LNCaP clone FGC (cell line): Measurements from ENCODE around the gene PDK4.

Experiments used
- DNase-seq: peaks from one replicate; pipeline ENCODE4 v3.0.0-alpha.2; 2011; ENCODE audit warnings: low read depth
- H3K4me3 ChIP-seq: 2 replicates; pipeline ENCODE4 v1.5.1; 2011; ENCODE audit warnings: mild to moderate bottlenecking, low read depth, low read length, control low read depth
- CTCF ChIP-seq: IDR thresholded peaks from 2 replicates; pipeline ENCODE4 v1.5.1; 2012; ENCODE audit warnings: mild to moderate bottlenecking; ENCODE audit not compliant: control insufficient read depth, insufficient read depth; ENCODE audit errors: extremely low read depth

Gene PDK4

GRCh38 chr7:95628831-95629439 is 32.6 kb upstream of the PDK4 start:
- DNase-seq: no peak
- TF ChIP-seq CTCF: no peak
- H3K4me3 ChIP-seq: no peak overlapping the region

DNA sequence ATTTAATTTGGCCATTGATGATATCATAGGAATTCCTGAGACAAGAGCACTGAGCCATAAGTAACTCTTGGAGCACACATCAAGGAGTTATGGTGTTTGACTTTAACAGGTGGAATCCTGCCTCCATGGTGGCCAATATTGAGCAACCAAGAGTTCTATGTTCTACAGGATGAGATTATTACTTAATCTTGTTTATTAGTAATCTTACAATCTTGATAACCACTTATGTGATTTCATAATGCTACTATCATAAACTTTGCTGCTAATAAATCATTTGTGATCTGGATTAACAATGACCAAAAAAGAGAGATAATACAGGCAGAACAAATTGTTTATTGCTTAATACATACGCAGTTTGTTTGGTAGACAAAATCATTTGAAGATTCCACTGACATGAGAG is 27.5 kb upstream of the PDK4 start:
- DNase-seq: no peak
- no peak overlapping the region for H3K4me3 ChIP-seq
- no peak for TF ChIP-seq CTCF

DNA sequence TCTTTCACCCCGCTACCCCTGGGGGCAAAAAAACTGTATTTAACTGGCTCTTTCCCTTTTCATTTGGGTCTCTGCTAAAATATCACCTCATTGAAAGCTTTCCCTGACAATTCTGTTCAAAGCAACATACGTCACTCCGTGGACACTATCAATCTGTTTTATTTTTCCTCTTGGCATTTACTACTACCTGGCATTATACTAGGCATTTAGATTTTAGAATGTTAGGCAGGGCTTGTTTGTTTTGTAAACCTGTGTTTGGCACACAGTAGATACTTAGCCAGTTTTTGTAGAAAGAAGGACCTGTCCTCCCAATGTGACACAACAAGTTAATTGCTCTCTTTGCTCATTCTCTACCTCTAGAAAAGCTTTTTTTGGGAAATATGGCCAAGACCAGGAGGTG is 26.5 kb upstream of the PDK4 start:
- no peak for TF ChIP-seq CTCF
- H3K4me3 ChIP-seq: no peak overlapping the region
- DNase-seq: peak; percentile 89

GRCh38 chr7:95622001-95622549 is 25.8 kb upstream of the PDK4 start:
- TF ChIP-seq CTCF: no peak
- H3K4me3 ChIP-seq: no peak overlapping the region
- no peak for DNase-seq

DNA sequence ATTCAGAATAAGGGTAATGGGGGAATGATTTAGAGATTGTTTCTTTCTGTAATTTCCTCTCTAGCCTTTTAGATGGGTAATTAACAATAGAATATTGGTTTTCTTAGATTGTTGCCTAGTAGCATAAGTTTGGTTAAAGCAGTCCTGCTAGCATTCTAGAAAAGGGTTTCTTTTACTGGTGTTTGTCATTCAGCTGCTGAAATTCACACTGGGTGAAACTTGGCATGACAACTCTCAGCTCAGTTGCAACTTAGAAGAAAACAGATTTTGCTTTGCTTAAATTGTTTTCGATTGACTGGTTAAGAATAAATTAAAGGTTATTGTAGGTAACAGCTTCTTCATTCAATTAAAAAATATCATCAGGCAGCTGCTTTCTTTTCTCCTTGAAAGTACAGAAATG is 25.1 kb upstream of the PDK4 start:
- H3K4me3 ChIP-seq: no peak overlapping the region
- no peak for DNase-seq
- TF ChIP-seq CTCF: no peak

DNA sequence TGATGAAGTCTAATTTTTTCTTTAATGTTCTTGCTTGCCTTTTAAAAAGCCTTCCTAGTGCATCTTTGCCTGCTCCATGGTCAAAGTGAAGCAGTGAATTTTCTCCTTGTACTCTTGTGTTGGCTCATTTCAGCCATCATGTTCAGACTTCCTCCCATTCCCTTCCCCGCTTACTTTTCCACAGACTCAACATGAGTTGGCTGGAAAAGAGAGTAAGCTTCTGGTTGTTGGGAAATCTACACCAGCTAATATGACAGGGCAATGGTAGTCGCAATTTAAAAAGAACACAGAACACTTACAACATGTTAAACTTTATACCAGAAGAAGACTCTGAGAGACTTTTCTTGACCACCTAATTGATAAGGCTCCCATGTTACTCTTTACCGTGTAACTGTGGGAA is 24.3 kb upstream of the PDK4 start:
- TF ChIP-seq CTCF: no peak
- no peak for DNase-seq
- H3K4me3 ChIP-seq: no peak overlapping the region

- DNase-seq: no peak
- no peak for TF ChIP-seq CTCF
- no peak overlapping the region for H3K4me3 ChIP-seq
These were observed 23.6 kb upstream of the PDK4 start for GRCh38 chr7:95619921-95620320.
